HL-60 (cell line): ENCODE measurements around the gene ZNF580.
A peak's percentile ranks its signal among the peaks of the same experiment; 100 is the strongest.

Experiments
- DNase-seq, 2 experiments: peaks; one replicate each; pipeline ENCODE4 v3.0.0-alpha.2; 2010 to 2020; ENCODE audit warnings: low read depth in 1 of 2, low spot score in 1 of 2
- H3K27ac ChIP-seq: fragments of 250-450 bp; sonication (Bioruptor Pico); replicated peaks from 2 replicates; pipeline ENCODE4 v1.5.1; 2020; ENCODE audit warnings: mild to moderate bottlenecking, moderate library complexity
- H3K27me3 ChIP-seq: fragments of 250-450 bp; sonication (Bioruptor Pico); 2 replicates; pipeline ENCODE4 v1.5.1; 2021; ENCODE audit warnings: mild to moderate bottlenecking, moderate library complexity; ENCODE audit not compliant: insufficient read depth, poor library complexity, severe bottlenecking
- H3K4me3 ChIP-seq: replicated peaks from 2 replicates; pipeline ENCODE4 v1.5.1; 2011; ENCODE audit warnings: mild to moderate bottlenecking, control low read depth, low read length; ENCODE audit not compliant: insufficient read depth
- CTCF ChIP-seq: IDR thresholded peaks from one replicate; pipeline ENCODE4 v1.5.1; 2011; ENCODE audit warnings: low read length, control low read depth, inconsistent platforms; ENCODE audit not compliant: insufficient read depth
- GABPA ChIP-seq: IDR thresholded peaks from 2 replicates; pipeline ENCODE4 v1.6.1; 2012; ENCODE audit warnings: low read depth
- POLR2AphosphoS5 ChIP-seq: IDR thresholded peaks from 2 replicates; pipeline ENCODE4 v1.6.1; 2012; ENCODE audit warnings: low read depth
- REST ChIP-seq: IDR thresholded peaks from 2 replicates; pipeline ENCODE4 v1.6.1; 2012; ENCODE audit warnings: low read depth; ENCODE audit not compliant: insufficient replicate concordance
- SPI1 ChIP-seq: IDR thresholded peaks from 2 replicates; pipeline ENCODE4 v1.6.1; 2012; ENCODE audit warnings: low read depth, mild to moderate bottlenecking, borderline replicate concordance

The ZNF580 gene

GRCh38 chr19:55644191-55644833, 3.5 kb downstream of the ZNF580 start:
- Histone ChIP-seq H3K27me3 (no peaks in the 10 kb centered on the region), H3K27ac (peak overlapping the region; percentile 79), H3K4me3 (peak overlapping the region; percentile 91)
- no peak for TF ChIP-seq CTCF
- no peak for TF ChIP-seq SPI1
- no peak for TF ChIP-seq GABPA
- no peak for TF ChIP-seq POLR2AphosphoS5
- no peak for TF ChIP-seq REST
- DNase-seq, result no peak

- TF ChIP-seq REST, result no peak
- TF ChIP-seq POLR2AphosphoS5, result no peak
- TF ChIP-seq CTCF, result no peak
- TF ChIP-seq SPI1, result no peak
- no peak for TF ChIP-seq GABPA
- no peak overlapping the region for H3K4me3 ChIP-seq
- no peaks in the 10 kb centered on the region for H3K27me3 ChIP-seq
- H3K27ac ChIP-seq, result no peak overlapping the region
- DNase-seq, result no peak
Observed at GRCh38 chr19:55644842-55645511, 4.2 kb downstream of the ZNF580 start.

GRCh38 chr19:55645512-55645881, 4.7 kb downstream of the ZNF580 start:
- DNase-seq, result no peak
- Histone ChIP-seq H3K27me3 (no peaks in the 10 kb centered on the region), H3K4me3 (no peak overlapping the region), H3K27ac (no peak overlapping the region)
- TF ChIP-seq GABPA (no peak), CTCF (no peak), POLR2AphosphoS5 (no peak), SPI1 (no peak), REST (no peak)
